ENCODE data around the gene SLC1A4.

The SLC1A4 gene

DNA sequence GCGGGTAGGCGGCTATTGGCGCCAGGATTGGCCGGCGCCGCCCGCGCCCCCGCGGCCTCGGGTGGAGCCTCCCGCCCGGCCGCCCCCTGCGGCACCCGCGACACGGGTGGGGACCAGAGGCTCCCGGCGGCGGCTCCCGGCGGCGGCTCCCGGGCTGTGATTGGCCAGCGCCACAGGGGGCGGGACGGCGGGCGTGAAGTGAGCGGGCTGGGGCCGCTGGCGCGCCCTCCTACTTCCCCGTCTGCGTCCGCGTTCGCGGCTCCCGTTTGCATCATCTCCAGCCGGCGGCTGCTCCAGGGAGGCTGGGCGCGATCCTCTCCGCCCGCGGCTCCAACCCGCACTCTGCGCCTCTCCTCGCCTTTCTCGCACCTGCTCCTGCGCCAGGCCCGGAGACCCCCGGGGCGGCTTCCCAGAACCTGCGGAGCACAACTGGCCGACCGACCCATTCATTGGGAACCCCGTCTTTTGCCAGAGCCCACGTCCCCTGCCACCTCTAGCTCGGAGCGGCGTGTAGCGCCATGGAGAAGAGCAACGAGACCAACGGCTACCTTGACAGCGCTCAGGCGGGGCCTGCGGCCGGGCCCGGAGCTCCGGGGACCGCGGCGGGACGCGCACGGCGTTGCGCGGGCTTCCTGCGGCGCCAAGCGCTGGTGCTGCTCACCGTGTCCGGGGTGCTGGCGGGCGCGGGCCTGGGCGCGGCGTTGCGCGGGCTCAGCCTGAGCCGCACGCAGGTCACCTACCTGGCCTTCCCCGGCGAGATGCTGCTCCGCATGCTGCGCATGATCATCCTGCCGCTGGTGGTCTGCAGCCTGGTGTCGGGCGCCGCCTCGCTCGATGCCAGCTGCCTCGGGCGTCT, at the start of gene SLC1A4:
Gene SLC1A4 (plus strand): TSS at position 274 of the 856 bp plus-strand sequence. CDS start 245 bp downstream, at position 519.
- DNase-seq (ENCODE audit: low read depth), result peak; percentile 60
- no peak for TF ChIP-seq CTCF (IDR thresholded peaks at IDR 0.05; ENCODE audit: low read depth, low read length, missing control alignments)
- peak within 1 kb of the TSS; percentile 77 for H3K4me3 ChIP-seq (ENCODE audit: low read depth, low read length)

DNA sequence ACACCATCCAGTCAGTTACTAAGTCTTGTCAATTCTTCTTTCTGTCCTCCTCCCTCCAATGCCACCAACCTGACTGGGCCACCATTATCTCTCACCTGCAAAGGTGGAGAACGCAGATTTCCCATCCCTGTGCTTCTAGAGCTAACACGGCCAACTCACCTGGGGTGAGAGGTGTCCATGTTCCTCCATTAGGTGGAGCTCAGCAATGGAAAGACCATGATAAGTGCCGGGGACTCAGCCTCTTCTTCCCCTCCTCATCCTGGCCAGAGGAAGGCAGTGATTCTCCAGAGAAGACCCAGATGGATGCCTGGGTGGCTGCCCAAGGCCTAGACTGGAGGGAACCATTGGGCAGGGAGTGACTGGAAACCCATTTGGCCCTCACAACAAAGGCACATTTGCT, 48.1 kb upstream of the SLC1A4 start:
- no peak for TF ChIP-seq CTCF (IDR thresholded peaks at IDR 0.05; ENCODE audit: low read depth, low read length, missing control alignments)
- no peak for DNase-seq (ENCODE audit: low read depth)
- H3K4me3 ChIP-seq (ENCODE audit: low read depth, low read length), result no peak overlapping the region

- no peak for TF ChIP-seq CTCF (IDR thresholded peaks at IDR 0.05; ENCODE audit: low read depth, low read length, missing control alignments)
- no peak for DNase-seq (ENCODE audit: low read depth)
- no peak overlapping the region for H3K4me3 ChIP-seq (ENCODE audit: low read depth, low read length)
Observed at GRCh38 chr2:64941801-64942200, 47.4 kb upstream of the SLC1A4 start.

GRCh38 chr2:64942693-64943092, 46.5 kb upstream of the SLC1A4 start:
- DNase-seq (ENCODE audit: low read depth), result no peak
- no peak for TF ChIP-seq CTCF (IDR thresholded peaks at IDR 0.05; ENCODE audit: low read depth, low read length, missing control alignments)
- no peak overlapping the region for H3K4me3 ChIP-seq (ENCODE audit: low read depth, low read length)

GRCh38 chr2:64943387-64944150, 45.6 kb upstream of the SLC1A4 start:
- no peak for DNase-seq (ENCODE audit: low read depth)
- H3K4me3 ChIP-seq (ENCODE audit: low read depth, low read length), result no peak overlapping the region
- no peak for TF ChIP-seq CTCF (IDR thresholded peaks at IDR 0.05; ENCODE audit: low read depth, low read length, missing control alignments)

GRCh38 chr2:64944484-64944883, 44.7 kb upstream of the SLC1A4 start:
- H3K4me3 ChIP-seq (ENCODE audit: low read depth, low read length), result no peak overlapping the region
- DNase-seq (ENCODE audit: low read depth), result no peak
- TF ChIP-seq CTCF (IDR thresholded peaks at IDR 0.05; ENCODE audit: low read depth, low read length, missing control alignments), result no peak
